NCI-H748 treated with DMSO at 0.1 percent for 48 hours (cell line): Measurements from ENCODE around the gene CTDSPL.

Source experiments
- DNase-seq: peaks from one replicate; lab custom pipeline; 2025; lab: John Stamatoyannopoulos, UW

The CTDSPL gene

GRCh38 chr3:37988931-37989525, 127.3 kb downstream of the CTDSPL start:
- DNase-seq, result no peak

GRCh38 chr3:37989821-37990480, 128.3 kb downstream of the CTDSPL start:
- DNase-seq, result no peak

- DNase-seq, result no peak
These were observed 128.8 kb downstream of the CTDSPL start, which contains the start of gene VILL for GRCh38 chr3:37990527-37990926. Gene VILL (plus strand): TSS chr3:37990786. CDS start chr3:37993673, 2,887 bp downstream.

GRCh38 chr3:37991109-37991508, 129.4 kb downstream of the CTDSPL start:
- DNase-seq, result no peak

- DNase-seq, result no peak
These were observed 130.1 kb downstream of the CTDSPL start for GRCh38 chr3:37991823-37992222.

- DNase-seq, result no peak
These were observed 130.8 kb downstream of the CTDSPL start for GRCh38 chr3:37992271-37993066.

DNA sequence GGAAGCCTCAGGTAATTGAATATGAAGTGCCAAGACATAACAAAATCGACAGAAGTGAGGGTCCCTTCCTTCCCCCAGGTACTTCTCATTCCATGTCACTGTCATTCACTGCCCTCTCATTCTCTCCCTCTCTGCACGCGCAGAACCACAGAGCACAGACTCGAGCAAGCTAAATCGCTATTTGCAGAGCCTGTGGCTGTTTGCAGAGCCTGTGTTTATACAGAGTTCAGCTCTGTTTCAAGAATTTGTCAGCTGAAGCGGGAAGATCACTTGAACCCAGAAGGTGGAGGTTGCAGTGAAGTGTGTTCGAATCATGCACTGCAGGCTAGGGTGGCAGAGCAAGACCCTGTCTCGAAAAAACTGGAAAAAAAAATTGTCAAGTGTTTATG, 131.4 kb downstream of the CTDSPL start:
- DNase-seq, result no peak

- DNase-seq, result no peak
These were observed 131.8 kb downstream of the CTDSPL start for GRCh38 chr3:37993460-37993819.

DNA sequence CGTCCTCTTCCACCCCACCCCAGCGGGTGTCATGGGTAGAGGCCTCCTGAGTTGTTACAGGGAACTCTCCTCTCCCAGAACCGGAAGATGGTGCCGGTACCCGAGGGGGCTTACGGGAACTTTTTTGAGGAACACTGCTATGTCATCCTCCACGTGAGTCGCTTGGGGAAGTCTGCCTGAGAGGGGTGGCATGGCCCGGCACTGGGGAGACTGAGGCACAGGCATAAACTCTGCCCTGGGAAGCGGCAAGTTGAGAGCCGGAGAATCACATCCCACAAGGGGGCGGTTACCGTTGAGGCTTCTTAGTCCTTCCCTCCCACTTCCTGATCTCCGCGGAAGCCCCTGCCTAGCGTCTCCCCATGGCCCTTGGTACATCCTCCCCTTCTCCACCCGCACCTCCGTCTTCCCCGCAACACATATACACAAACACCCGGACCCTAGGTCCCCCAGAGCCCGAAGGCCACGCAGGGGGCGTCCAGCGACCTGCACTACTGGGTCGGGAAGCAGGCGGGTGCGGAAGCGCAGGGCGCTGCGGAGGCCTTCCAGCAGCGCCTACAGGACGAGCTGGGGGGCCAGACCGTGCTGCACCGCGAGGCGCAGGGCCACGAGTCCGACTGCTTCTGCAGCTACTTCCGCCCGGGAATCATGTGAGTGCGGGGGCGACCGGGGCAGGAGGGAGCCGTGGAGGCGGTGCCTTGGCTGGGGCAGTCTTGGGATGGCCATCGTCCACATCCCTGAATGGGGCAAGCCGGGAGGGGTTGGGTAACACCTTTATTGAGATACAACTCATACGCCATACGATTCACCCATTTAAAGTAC, 132.3 kb downstream of the CTDSPL start:
- no peak for DNase-seq

DNA sequence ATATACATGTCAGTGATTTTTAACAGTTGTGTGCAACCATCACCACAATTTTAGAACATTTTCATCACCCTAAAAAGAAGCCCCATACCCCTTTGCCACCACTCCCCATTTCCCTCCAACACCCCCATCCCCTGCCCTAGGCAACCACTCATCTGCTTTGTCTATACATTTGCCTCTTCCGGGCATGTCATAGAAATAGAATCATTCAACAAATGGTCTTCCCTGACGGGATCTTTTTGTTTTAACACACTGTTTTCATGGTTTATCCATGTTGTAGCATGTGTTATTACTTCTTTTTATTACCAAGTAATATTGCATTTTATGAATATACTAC, 132.9 kb downstream of the CTDSPL start:
- DNase-seq, result no peak

GRCh38 chr3:37995652-37996641, 134.3 kb downstream of the CTDSPL start:
- DNase-seq, result no peak

DNA sequence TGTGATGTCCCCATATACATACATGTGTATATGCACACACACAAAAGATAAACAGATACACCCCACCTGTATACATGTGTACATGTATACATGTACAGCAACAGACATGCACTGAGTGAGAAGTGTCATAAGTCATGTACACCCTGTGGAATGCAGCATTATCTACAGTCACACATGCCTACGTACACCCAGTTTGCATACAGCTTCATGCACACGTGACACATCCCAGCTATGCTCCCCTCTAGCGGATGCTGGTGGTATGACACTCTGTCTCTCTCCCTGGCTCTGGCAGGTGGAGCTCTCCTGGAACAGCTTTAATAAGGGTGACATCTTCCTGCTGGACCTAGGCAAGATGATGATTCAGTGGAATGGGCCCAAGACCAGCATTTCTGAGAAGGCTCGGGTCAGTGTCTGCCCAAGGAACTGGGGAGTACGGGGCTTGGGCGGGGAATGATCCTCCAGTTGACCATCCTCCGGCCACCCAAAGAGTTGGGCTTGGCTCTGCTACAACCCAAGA, 135.2 kb downstream of the CTDSPL start:
- peak; percentile 33 for DNase-seq

DNA sequence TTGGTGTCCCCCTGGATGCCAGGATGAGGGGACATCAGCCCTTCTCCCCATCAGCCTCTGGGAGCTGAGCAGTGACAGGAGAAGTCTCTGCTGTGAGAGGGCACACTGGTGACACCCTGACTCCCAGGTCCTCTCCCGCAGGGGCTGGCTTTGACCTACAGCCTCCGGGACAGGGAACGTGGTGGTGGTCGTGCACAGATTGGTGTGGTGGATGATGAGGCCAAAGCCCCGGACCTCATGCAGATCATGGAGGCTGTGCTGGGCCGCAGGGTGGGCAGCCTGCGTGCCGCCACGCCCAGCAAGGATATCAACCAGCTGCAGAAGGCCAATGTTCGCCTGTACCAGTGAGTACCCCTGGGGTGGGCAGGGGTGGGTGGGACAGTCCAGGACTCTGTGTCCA, 135.7 kb downstream of the CTDSPL start:
- no peak for DNase-seq

DNA sequence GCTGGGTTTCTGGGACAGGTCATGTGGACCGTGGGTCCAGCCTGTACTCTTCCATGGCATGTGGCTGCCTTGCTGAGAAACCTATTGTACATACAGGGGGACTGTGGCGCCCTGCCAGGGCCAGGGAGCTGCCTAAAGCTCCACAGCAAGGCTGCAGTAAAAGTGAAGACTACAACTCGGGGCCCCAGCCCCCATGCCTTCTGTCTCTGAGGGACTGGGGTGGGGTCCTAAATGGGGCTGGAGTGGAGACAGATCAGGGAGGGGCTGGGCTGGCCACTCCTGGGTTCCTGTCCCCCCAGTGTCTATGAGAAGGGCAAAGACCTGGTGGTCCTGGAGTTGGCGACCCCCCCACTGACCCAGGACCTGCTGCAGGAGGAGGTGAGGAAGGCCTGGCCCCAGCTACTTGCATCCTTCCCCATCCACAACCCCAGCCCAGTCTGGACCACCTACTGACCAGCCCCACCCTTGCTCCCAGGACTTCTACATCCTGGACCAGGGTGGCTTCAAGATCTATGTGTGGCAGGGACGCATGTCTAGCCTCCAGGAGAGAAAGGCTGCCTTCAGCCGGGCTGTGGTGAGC, 136.2 kb downstream of the CTDSPL start:
- no peak for DNase-seq

DNA sequence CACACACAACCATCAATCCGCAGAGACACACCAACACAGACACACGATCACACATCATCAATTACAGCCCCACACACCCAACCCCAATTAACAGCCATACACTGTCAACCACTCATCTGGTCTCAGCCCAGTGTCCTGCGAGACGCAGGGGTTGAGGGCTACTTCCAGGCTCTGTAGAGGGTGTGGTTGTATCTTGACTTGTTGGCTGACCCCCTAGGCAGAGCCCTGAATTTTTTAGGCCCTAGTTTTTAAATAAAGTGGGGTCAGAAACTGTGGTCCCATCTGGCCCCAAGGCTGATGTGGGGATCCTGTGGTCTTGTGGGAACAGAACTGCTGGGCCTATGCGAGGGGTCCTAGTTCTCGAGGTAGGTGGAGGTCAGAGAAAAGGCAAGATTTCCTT, 138.2 kb downstream of the CTDSPL start:
- no peak for DNase-seq

GRCh38 chr3:38000242-38000916, 138.7 kb downstream of the CTDSPL start:
- DNase-seq, result no peak

- DNase-seq, result no peak
These were observed 139.3 kb downstream of the CTDSPL start for GRCh38 chr3:38000965-38001455.

DNA sequence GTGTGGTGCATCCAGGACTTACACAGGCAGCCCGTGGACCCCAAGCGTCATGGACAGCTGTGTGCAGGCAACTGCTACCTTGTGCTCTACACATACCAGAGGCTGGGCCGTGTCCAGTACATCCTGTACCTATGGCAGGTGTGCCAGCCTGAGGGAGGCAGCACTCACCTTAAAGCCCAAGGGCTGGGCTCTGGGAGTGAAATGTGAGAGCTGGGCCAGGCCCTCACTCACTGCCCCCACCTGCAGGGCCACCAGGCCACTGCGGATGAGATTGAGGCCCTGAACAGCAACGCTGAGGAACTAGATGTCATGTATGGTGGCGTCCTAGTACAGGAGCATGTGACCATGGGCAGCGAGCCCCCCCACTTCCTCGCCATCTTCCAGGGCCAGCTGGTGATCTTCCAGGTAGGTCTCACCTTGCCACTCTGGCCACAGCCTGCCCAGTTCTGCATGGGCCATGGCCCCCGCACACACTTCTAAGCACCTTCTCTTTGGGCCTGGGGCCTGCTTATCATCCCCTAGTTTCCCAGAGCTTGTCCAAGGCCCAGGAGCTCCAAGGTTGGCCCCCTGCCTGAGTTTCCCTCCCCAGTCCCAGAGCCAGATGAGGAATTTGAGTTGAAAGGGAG, 139.9 kb downstream of the CTDSPL start:
- DNase-seq, result no peak

DNA sequence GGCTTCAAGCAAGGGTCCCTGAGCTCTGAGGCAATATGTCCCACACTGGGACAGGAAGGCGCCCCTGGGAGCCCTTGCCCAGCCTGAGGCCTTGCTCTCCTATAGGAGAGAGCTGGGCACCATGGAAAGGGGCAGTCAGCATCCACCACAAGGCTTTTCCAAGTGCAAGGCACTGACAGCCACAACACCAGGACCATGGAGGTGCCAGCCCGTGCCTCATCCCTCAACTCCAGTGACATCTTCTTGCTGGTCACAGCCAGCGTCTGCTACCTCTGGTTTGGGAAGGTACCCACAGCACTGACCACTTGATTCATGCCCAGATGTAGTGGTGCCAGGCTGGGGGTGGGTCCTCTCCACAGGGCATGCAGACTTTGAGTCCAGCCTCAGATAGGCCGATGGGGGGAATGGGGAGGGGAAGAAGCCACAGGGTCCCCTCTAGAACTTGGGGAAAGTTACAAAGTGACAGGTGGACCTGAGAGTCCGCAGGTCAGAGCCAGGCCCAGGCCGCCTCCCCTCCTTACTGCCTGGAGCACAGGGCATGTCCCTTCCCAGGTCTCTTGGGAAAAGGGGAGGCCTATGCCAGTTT, 140.7 kb downstream of the CTDSPL start:
- DNase-seq, result no peak
